HS-27A (cell line): Measurements from ENCODE around the gene FRMPD4.
A peak's percentile ranks its signal among the peaks of the same experiment; 100 is the strongest.
"Not testable (repeated sequence)": the region's sequence is repeated elsewhere in the genome, so short reads cannot be mapped to it uniquely, and the experiment has no call there.

Experiments used
- DNase-seq: peaks from one replicate; pipeline ENCODE4 v3.0.0-alpha.2; 2012; ENCODE audit warnings: low read depth, missing footprints

The FRMPD4 gene

DNA sequence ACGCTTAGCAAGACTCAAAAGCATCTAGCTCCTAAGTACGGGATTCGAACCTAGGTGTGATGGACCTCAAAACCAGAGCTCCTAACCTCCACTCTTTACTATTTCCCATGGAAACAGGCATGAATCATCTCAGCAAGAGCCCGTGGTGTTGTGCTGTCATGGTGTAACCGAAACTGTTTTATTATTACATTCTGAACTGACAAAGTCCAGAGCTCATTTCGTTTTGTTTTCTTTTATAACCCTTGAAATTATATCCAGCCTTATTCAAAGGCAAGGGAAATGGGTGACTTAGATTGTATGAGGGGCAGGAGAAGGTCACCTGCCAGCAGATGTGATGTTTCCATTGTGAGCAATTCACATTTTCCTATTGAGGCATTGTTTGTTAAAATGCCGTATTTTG is 301.1 kb downstream of the FRMPD4 start:
- no peak for DNase-seq

DNA sequence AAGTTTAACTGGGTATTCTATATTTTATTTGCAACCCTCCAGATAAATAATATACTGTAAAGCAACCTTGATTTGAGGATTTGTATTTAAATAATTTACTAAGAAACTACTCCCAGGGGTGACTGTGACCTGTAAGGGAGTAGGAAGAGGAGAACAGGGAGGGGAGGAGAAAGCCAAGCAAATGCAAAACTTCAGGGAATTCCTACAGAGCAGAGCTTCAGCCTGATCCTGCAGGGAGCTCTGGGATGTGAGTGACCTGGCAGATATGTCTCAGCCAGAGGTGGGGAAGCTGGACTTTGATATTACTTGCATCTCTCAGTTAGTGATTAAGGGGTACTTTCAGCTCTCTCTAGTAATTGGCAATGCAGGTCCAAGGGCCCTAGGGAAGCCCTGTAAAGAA is 302.0 kb downstream of the FRMPD4 start:
- no peak for DNase-seq

DNA sequence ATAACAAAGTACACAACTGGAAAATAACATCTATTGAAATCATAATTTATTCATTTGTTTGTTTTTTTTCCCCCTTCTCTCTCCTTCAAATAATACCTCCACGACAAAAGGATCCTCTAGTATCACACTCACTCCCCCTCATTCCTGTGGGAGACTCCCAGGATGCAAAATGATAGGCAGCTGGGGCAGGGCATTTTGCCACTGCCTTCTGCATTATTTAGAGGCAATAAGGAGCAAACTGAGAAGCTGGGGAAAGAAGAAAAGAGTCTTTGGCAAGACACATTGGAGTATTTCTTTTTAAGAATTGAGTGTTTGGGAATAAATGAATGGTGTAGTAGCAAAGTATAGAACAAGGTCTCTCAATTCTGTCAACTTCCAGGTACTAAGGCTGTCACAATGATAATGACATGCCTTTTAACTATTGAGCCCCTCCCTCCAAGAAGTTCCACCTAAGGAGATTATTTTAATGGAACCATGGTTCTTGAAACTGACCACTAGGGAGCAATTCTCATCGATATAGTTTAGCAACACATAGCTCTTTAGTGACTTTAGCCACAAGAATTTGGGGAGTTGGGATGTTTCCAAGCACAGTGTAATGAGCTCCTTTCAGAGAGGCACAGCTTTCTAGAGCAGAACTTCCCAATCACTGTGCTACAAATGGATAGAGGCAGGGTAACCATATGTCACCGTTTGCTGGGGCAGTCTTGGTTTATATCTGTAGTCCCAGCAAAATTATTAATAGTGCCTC is 303.3 kb downstream of the FRMPD4 start:
- DNase-seq = peak; percentile 69

DNA sequence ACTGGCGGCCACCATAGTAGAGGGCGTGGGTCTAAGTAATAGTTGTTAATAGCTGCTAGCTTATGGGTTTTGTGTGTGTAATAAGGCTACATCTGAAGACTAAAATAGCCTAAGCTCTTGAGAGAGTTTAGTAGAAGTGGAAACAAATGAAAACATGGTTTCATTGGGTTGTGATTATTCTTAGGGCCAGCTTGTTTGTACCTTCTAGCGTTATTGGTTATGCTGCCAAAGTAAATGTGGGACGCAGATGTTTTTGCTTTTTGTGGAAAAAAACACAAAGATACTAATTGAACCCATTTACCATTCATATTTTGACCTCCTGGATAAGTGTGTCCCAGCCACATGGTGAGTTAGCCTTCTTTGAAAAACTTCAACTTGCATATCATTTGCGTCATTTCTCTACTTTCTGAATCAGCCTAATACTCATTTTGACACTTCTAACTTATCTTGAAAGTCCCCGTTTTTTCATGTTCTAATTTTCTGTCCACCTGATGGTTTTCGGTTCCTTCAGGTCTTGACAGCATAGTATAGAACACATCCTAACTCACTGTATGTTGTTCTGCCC is 305.3 kb downstream of the FRMPD4 start:
- no peak for DNase-seq

DNA sequence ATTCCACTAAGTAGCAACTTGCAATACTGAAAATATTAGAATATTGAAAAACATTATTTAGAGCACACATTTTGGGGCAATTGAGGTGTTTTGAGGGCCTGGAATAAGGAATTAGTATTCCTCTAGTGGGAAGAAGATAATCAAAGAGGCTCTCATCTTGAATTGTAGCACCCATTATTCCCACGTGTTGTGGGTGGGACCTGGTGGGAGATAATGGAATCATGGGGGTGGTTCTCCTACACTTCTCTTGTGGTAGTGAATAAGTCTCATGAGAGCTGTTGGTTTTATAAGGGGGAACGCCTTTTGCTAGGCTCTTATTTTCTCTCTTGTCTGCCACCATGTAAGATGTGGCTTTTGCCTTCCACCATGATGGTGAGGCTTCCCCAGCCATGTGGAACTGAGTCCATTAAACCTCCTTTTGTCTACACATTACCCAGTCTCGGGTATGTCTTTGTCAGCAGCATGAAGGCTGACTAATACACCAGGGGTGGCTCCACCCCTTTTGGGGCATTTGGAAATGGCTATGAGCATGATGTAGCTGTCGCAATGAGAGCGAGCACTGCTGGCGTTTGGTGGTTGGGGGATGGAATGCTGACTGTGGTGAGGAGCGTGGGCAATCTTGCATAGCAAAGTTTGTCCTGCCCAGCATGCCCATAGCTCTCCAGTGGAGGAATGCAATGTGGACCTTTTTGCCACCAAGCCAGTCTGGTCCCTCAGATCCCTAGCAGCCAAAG is 308.2 kb downstream of the FRMPD4 start:
- DNase-seq = peak; percentile 66

DNA sequence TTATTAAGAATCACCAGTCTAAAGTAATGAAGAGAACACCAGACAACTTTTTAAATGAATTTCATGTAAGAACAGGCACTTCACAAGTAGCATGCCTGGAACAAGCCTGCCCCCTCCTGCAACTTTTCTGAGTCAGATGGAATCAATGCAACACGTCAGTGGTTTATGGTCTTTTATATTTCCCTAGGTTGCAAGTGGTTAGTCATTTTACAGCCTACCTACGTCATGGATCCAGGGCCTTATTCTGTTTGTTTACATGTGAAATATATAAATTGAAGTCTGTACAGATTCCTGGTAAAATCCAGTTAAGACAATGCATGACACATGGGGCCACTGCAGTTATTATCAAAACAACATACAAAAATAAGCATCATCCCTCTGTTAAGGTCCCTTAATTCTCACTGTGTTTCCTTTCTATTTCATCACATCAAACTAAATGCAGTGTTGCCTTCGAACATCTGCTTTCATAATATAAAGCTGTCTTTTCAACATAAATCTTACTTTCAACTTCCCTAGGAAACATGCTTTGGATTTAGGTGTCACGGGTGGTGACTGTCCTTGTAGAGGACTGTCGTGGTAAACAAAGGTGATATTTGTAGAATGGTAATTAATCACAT is 309.3 kb downstream of the FRMPD4 start:
- DNase-seq = peak; percentile 45

DNA sequence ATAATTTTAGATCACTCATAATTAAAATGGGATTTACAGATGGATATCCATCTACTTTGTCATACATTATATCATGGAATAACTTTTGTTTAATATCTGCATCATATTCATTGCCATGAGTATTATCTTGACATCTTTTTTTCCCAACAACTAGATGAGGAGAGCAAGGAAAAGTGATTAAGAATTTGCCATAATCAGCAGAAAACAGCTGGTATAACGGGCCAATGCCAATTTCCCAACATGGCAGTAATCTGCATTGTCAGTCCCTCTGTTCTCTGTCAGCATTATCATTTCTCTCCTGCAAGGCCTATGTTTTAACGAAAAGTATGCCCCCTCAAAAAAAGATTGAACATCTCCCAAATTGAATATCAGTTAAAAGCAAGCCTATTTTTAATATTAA is 314.0 kb downstream of the FRMPD4 start:
- no peak for DNase-seq

DNA sequence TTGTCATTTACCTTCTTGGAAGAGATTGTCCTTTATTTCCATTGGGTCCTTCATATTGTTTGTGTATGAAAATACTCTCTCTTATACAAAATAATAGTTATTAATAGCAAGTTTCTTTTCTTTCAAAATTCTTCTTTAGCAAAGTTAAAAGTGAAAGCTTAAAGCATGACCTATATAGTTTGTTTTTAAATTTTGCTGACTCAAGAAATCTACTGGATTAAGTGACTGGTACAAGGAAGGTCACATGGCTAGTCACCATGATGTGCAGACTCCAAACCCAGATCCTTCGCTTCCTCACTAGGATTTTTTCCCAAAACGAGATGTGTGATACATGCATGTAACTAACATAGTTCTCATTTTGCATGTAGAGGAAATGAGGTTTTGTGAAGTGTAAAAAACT is 322.7 kb downstream of the FRMPD4 start:
- no peak for DNase-seq

DNA sequence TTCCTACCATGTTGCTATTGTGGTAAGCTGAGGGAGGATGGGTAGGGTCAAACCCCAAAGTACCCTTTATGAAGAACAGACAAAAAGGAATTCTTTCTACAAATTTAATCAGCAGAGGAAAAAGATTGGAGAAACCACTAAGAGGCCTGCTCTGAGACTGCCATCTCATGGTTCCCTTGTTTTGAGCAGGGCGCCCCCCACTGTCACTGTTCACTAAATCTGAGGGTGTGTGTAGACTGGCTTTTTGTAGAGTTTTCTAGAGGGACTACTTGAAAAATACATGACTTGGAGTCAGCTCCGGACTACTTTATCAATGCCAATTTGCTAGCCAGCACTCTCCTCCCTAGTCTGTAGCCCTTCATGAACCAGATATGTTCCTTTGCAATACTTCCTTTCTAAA is 324.8 kb downstream of the FRMPD4 start:
- no peak for DNase-seq

DNA sequence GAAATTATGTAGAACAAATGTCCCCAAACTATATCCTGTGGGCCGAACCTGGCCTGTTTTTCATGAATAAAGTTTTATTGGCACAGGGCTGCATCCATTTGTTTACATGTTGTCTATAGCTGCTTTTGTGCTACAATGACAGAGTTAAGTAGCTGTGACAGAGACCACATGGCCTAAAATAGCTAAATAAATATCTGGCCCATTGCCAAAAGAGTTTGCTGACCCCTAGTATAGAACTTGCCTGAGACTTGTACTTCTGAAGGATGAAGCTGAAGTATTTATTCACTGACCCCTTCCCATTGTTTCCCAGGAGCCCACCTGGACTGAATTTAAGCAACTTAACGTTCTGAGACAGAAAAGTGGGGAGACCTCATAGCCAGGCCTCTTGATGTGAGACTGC is 325.6 kb downstream of the FRMPD4 start:
- DNase-seq = no peak

DNA sequence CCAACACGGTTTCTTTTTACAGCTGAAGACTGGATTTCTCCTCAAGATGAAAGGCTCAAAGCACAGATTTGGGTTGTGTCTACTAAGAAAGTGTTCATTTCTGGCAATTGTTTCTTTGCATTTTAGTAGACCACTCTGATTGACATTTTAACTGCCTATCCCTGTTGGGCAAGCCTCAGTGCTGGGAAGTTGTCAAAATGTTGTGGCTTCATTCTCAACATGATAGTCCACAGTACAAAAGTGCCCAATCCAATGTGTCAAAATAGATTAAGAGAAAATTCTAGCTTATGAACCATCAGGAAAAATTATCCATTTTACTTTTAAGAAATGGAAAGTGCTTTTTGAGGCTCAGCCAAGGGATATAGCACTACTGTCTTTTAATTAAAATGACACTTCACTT is 329.0 kb downstream of the FRMPD4 start:
- no peak for DNase-seq

DNA sequence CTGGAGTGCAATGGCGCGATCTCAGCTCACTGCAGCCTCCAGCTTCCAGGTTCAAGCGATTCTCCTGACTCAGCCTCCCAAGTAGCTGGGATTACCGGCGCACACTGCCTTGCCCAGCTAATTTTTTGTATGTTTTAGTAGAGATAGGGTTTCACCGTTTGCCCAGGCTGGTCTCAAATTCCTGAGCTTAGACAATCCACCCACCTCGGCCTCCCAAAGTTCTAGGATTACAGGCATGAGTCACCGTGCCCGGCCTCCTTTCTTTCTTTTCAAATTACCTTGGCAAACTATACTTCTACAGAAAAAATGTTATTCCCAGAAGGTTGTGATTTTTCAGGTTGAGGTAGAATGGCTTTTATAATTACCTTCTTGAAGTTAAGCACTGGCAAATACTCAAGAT is 331.0 kb downstream of the FRMPD4 start:
- no peak for DNase-seq

DNA sequence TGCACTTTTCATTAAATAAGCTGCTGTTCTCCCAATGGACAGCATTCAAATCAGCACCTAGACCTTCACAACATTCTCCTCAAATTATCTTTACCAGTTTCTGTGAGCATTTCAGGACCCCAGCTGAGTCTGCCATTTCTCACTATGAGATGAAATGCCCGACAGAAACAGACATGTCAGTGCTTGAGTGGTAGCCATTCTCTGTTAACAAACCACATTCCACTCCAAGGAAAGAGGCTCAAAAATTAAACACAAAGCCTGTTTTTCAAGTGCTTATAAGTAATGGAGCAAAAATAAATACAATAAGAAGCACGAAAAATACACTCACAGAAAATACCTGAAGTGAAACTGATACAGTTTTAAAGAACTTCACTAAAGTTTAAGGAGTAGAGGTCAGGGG is 332.8 kb downstream of the FRMPD4 start:
- no peak for DNase-seq

DNA sequence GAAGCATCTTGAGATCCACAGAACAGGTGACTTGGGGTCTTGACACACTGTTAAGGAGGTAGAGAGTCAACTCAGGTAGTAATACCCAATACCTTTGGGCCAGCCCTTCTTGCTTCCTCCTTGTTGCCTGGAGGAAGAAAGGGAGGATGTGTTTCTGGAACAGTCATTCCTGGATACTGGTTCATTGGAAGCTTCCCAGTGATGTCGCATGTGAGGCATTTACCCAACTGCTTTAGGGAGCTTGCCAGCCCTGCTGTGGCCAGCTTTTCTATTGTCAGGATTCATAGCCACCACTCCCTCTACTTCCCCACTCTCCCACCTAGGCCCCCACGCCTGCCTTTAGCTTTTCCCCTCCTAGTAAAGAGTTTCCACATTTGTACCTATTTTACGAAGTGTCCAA is 342.7 kb downstream of the FRMPD4 start:
- no peak for DNase-seq

DNA sequence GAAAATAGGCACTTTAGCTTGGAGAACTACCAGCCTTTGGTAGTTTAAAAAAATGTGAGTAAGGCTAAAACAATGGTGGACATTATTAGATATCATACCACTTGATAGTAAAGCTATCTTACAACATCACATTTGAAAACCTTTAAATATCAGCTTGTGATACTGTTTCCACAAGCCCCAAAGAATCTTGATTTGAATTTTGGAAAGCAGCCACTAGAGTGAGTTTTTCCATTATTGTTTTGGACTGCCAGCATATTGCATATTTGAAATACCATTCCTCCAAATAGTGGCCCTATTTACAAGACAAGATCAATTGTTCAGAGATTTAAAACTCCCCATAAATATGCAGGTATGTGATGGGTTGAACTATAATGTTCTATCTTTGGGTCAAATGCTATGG is 349.9 kb downstream of the FRMPD4 start:
- peak; percentile 15 for DNase-seq

DNA sequence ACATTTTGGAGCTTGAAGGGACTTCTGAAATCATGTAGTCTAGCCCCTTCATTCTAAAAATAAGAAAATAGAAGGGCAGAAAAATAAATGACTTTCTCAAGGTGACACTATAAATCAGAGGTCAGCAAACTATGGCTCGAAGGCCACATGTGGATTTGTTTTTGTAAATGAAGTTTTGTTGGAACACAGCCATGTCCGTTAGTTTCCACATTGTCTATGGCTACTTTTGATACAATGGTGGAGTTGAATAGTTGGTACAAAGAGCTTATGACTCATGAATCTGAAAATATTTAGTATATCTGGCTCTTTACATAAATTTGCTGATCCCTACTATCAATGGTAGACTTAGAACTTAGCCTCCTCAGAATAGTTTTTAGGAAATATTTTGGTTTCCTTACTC is 350.5 kb downstream of the FRMPD4 start:
- peak; percentile 11 for DNase-seq

DNA sequence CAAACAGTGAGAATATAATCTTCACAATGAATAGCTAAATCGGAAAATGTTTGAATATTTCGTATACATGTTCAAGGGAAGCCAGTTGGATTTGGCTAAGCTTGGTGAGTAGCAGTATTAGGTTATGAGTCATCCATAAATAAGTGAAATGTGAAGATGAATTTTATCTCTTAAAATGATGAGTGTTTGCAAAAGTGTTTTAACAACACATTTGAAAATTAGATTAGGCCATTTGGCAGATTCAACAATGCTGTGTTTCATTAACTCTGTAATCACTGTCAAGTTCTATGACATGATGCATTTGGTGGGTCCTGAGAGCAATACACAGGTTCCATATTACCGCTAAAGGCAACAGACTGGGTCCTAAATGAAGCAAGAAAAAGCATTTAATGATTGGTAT is 351.1 kb downstream of the FRMPD4 start:
- DNase-seq = peak; percentile 2

DNA sequence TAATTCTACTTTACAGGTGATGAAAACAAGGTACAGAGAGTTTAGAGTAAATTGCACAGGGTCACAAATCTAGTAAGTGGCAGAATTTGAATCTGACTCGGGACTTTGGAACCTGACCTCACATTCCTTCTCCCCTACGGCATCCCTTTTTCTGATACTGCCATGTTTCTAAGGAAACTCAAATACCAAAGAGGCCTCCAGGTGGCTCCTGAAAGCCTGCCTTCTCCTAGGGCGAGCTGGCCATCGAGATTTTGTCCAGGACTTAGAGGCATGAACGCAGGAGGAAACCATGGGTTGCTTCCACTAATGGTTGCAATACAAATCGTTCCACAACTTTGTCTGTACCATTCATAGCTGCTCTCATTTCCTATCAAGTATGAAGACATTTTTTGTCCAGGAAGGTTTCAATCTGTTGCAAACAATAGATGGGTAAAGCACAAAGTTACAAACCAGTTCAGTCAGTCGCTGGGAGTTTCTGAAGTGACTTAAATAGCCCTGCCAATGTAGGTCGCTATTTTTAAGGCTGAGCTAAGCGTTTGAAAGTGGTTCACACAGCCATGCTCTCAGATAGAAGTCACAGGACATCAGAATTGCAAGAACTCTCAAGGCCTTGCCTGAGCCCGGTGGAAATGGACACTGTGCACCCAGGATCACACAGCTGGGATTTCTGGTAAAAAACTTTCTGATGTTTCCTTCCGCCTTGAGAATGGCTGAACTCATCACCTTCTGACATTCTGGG is 356.3 kb downstream of the FRMPD4 start:
- no peak for DNase-seq

DNA sequence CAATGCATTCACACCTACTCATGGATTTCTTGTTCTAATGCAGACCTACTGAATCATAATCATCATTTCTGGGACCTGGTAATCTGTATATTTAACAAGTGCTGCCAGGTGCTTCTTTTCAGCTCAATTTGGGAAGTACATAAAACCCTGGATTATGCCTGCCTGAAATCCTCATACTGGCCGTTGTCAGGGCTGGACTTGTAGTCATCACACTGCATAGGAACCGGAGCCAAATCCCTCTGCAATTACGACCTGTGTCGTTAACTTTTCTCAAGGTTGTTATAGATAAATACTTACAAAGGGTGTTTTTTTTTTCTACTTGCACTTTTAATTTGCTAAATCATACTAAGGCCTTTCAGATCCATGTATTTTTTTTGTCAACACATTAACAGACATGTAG is 358.1 kb downstream of the FRMPD4 start:
- DNase-seq = no peak

DNA sequence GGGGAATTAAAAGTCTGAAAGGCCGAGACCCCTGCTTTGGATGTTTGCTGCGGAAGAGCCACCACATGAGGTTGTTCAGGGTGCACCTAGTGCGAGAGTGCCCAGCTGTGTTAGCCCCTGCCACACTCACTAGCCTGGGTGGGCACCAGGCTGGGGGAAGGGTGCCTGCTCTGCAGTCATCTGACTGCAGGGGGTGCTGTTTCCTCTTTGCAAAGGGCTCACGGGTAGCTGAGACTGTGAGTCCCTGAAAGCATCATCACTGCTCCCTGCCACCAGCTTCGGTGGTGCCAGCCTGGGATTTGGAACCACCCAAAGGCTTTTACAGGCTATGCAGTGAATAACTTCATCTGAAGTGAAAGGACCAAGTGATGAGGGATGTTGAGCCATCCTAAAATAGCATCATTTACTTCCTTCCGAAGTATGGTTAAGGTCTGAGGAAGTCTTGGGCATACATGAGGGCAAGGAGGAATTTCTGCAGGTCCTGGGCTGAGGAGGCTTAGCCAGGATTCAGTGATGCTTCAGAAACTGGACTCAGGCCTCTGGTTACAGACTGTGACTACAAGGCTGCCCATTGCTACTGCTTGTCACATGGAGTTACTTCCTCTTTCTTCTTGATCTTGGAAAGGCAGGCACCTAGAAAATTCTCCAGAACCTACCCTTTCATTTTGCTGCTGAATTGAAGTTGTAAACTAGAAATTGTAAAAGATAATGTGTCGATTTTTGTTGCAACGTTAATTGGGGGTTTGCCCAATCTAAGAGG is 359.7 kb downstream of the FRMPD4 start:
- DNase-seq = no peak

DNA sequence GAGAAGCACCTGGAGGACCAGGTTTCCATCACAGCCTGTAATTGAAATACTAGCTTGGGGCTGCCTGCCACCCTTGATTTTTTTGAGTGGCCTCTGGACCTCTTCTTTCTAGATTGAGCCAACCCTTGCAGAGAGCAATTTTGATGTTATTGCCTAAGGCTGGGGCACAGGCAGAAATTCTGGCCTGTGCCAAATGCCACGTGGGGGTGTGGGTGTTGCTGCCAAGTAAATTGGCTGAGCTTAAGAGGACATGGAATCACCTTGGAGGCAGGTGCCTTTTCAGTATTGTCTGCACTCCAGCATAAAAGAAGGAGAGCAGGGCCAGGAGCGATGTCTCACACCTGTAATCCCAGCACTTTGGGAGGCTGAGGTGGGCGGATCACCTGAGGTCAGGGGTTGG is 366.9 kb downstream of the FRMPD4 start:
- no peak for DNase-seq

DNA sequence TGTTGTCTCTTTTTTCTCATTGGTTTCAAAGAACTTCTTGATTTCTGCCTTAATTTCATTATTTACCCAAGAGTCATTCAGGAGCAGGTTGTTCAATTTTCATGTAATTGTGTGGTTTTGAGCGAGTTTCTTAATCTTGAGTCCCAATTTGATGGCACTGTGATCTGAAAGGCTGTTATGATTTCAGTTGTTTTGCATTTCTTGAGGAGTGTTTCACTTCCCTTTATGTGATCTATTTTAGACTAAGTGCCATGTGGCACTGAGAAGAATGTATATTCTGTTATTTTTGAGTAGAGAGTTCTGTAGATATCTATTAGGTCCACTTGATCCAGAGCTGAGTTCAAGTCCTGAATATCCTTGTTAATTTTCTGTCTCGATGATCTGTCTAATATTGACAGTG is 377.1 kb downstream of the FRMPD4 start:
- DNase-seq = not testable (repeated sequence)
